ENCODE measurements around the gene C11orf68. TPM values are rescaled to one million over a fixed set of nuclear protein-coding genes. Genes with fewer than 3 reads are reported as not detected.

Gene C11orf68
- total and polyA plus RNA-seq, 5 donors from 2014 or later = 21.6 to 90.7 (median 83.3) TPM

- Histone ChIP-seq H3K9me3 (ENCODE audit: control insufficient read depth in 2 of 2, low read length in 2 of 2) (no peaks in the 10 kb centered on the region), H3K36me3 (ENCODE audit: control insufficient read depth, insufficient read depth, low read length) (no peaks in the 10 kb centered on the region), H3K27ac (ENCODE audit: insufficient read depth, low read length, poor library complexity, severe bottlenecking) (no peak overlapping the region), H3K4me3 (ENCODE audit: low read depth, low read length) (no peak overlapping the region), H3K4me1 (ENCODE audit: control insufficient read depth, insufficient read depth, low read length, poor library complexity, severe bottlenecking) (no peaks in the 10 kb centered on the region), H3K27me3 (ENCODE audit: control insufficient read depth, insufficient read depth, low read length) (peaks cover 4% of the 10 kb centered on the region)
- Mint-ChIP-seq H3K4me1 (no peaks in the 10 kb centered on the region), H3K36me3 (no peaks in the 10 kb centered on the region), H3K9me3 (no peaks in the 10 kb centered on the region), H3K4me3 (no peak overlapping the region), H3K27ac (peak overlapping the region in 1 of 3 donors; percentile 44), H3K27me3 (no peaks in the 10 kb centered on the region)
- no peak for ATAC-seq (ENCODE audit: low read depth in 2 of 2)
- DNase-seq = no peak
Measured at GRCh38 chr11:65941720-65942310, 23.0 kb upstream of the C11orf68 start.

DNA sequence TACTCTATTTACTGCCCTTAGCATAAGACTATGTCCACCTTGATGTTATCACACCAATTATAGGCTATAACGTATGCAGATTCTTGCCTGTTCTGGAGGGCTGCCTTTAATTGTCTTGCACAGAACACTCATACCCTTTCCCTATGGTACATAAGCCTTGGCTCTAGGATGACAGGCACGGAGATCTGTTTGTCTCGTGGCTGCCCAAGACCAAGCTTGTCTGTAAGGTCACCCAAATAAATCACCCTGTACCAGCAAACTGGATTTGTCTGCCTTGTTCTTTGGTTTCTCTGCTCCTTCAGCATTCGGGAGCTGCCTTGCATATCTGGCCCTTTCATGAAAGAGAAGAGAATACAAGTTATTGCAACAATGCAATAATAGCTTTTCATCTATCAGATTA is 18.9 kb upstream of the C11orf68 start:
- H3K4me3 Mint-ChIP-seq = no peak overlapping the region
- Histone ChIP-seq H3K4me3 (ENCODE audit: low read depth, low read length) (no peak overlapping the region), H3K36me3 (ENCODE audit: control insufficient read depth, insufficient read depth, low read length) (no peaks in the 10 kb centered on the region), H3K4me1 (ENCODE audit: control insufficient read depth, insufficient read depth, low read length, poor library complexity, severe bottlenecking) (no peaks in the 10 kb centered on the region), H3K27me3 (ENCODE audit: control insufficient read depth, insufficient read depth, low read length) (peaks cover 4% of the 10 kb centered on the region), H3K27ac (ENCODE audit: insufficient read depth, low read length, poor library complexity, severe bottlenecking) (no peak overlapping the region), H3K9me3 (ENCODE audit: control insufficient read depth in 2 of 2, low read length in 2 of 2) (no peaks in the 10 kb centered on the region)
- H3K27me3 Mint-ChIP-seq = peaks cover 4% of the 10 kb centered on the region
- ATAC-seq (ENCODE audit: low read depth in 2 of 2) = no peak
- H3K36me3 Mint-ChIP-seq = no peaks in the 10 kb centered on the region
- no peak overlapping the region for H3K27ac Mint-ChIP-seq
- H3K4me1 Mint-ChIP-seq = no peaks in the 10 kb centered on the region
- no peaks in the 10 kb centered on the region for H3K9me3 Mint-ChIP-seq
- DNase-seq = no peak

GRCh38 chr11:65934014-65934413 is 15.2 kb upstream of the C11orf68 start:
- Histone ChIP-seq H3K27me3 (ENCODE audit: control insufficient read depth, insufficient read depth, low read length) (peaks cover 4% of the 10 kb centered on the region), H3K27ac (ENCODE audit: insufficient read depth, low read length, poor library complexity, severe bottlenecking) (no peak overlapping the region), H3K4me3 (ENCODE audit: low read depth, low read length) (no peak overlapping the region), H3K9me3 (ENCODE audit: control insufficient read depth in 2 of 2, low read length in 2 of 2) (no peaks in the 10 kb centered on the region), H3K36me3 (ENCODE audit: control insufficient read depth, insufficient read depth, low read length) (no peaks in the 10 kb centered on the region), H3K4me1 (ENCODE audit: control insufficient read depth, insufficient read depth, low read length, poor library complexity, severe bottlenecking) (peaks cover under 1% of the 10 kb centered on the region)
- DNase-seq (no peak), ATAC-seq (ENCODE audit: low read depth in 2 of 2) (no peak)
- Mint-ChIP-seq H3K9me3 (no peaks in the 10 kb centered on the region), H3K36me3 (no peaks in the 10 kb centered on the region), H3K4me1 (peaks cover 0 to 8% (median 3%) of the 10 kb centered on the region in 4 donors), H3K4me3 (no peak overlapping the region), H3K27ac (no peak overlapping the region), H3K27me3 (peaks cover 4% of the 10 kb centered on the region)

DNA sequence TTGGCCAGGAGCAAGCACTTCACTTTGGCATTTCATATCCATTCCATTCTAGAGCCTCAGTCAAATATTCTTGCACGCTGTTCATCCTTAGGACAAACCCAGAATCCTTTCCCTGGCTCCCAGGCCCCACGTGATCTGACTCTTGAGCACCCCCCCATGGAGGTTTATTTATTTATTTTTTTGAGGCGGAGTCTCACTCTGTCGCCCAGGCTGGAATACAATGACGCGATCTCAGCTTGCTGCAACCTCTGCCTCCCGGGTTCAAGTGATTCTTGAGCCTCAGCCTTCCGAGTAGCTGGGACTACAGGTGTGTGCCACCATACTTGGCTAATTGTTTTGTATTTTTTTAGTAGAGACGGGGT is 13.7 kb upstream of the C11orf68 start:
- H3K36me3 Mint-ChIP-seq = peaks cover 3% of the 10 kb centered on the region
- no peaks in the 10 kb centered on the region for H3K9me3 ChIP-seq (ENCODE audit: control insufficient read depth in 2 of 2, low read length in 2 of 2)
- no peaks in the 10 kb centered on the region for H3K9me3 Mint-ChIP-seq
- peaks cover 16% of the 10 kb centered on the region for H3K4me1 ChIP-seq (ENCODE audit: control insufficient read depth, insufficient read depth, low read length, poor library complexity, severe bottlenecking)
- H3K27me3 Mint-ChIP-seq = peaks cover 4% of the 10 kb centered on the region
- ATAC-seq (ENCODE audit: low read depth in 2 of 2) = no peak
- H3K4me1 Mint-ChIP-seq = peaks cover 6 to 23% (median 16%) of the 10 kb centered on the region in 4 donors
- no peaks in the 10 kb centered on the region for H3K36me3 ChIP-seq (ENCODE audit: control insufficient read depth, insufficient read depth, low read length)
- peaks cover 2% of the 10 kb centered on the region for H3K27me3 ChIP-seq (ENCODE audit: control insufficient read depth, insufficient read depth, low read length)
- no peak overlapping the region for H3K27ac ChIP-seq (ENCODE audit: insufficient read depth, low read length, poor library complexity, severe bottlenecking)
- DNase-seq = no peak
- H3K4me3 ChIP-seq (ENCODE audit: low read depth, low read length) = no peak overlapping the region
- H3K4me3 Mint-ChIP-seq = no peak overlapping the region
- H3K27ac Mint-ChIP-seq = no peak overlapping the region

DNA sequence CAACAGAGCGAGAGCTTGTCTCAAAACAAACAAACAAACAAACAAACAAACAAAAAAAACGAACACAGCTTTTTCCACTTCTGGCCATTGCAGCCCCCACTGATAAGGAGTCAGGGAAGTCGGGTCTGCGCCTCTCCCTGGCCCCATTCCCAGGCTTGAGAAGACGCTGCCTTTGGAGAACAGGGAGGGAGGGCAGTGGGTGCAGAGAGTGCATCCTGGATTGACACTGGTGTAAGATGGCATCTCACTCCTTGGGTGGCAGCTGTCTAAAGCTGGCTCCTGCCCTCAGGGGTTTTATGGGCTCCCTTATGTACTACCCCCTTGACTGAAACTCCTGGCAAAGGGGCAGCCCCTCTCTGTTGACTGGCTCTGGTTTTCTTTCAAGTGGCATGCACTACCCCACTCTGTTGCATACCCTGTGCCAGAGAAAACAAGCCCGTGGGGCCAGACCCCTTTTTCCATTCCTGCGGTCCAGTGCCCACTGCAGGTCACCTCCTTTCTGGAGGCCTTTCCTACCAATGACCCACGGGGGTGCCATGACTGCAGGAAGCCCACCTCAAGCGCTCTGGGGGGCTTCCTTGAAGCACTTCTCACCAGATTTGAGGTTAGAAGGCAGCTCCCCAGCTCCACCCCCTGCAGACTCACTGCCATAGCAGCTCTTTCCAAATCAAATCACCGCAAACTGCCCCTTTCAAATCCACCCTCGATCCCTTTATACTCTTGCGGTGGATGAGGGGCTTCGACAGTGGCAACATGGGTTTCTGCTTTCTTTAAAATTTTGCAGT is 13.1 kb upstream of the C11orf68 start:
- no peak for DNase-seq
- Mint-ChIP-seq H3K36me3 (peaks cover 3% of the 10 kb centered on the region), H3K9me3 (no peaks in the 10 kb centered on the region), H3K27me3 (peaks cover 4% of the 10 kb centered on the region), H3K27ac (no peak overlapping the region), H3K4me1 (peaks cover 6 to 28% (median 20%) of the 10 kb centered on the region in 4 donors), H3K4me3 (no peak overlapping the region)
- no peak for ATAC-seq (ENCODE audit: low read depth in 2 of 2)
- no peaks in the 10 kb centered on the region for H3K36me3 ChIP-seq (ENCODE audit: control insufficient read depth, insufficient read depth, low read length)
- no peaks in the 10 kb centered on the region for H3K9me3 ChIP-seq (ENCODE audit: control insufficient read depth in 2 of 2, low read length in 2 of 2)
- H3K4me1 ChIP-seq (ENCODE audit: control insufficient read depth, insufficient read depth, low read length, poor library complexity, severe bottlenecking) = peaks cover 21% of the 10 kb centered on the region
- H3K27ac ChIP-seq (ENCODE audit: insufficient read depth, low read length, poor library complexity, severe bottlenecking) = no peak overlapping the region
- no peaks in the 10 kb centered on the region for H3K27me3 ChIP-seq (ENCODE audit: control insufficient read depth, insufficient read depth, low read length)
- H3K4me3 ChIP-seq (ENCODE audit: low read depth, low read length) = no peak overlapping the region

GRCh38 chr11:65928667-65929066 is 9.8 kb upstream of the C11orf68 start:
- Mint-ChIP-seq H3K4me1 (peaks cover 6 to 34% (median 25%) of the 10 kb centered on the region in 4 donors), H3K27ac (peak overlapping the region; percentile 84 to 99 (median 93)), H3K36me3 (peaks cover 3% of the 10 kb centered on the region), H3K27me3 (no peaks in the 10 kb centered on the region), H3K9me3 (no peaks in the 10 kb centered on the region), H3K4me3 (peak overlapping the region; percentile 80 to 85 (median 81))
- Histone ChIP-seq H3K27ac (ENCODE audit: insufficient read depth, low read length, poor library complexity, severe bottlenecking) (peak overlapping the region; percentile 83), H3K9me3 (ENCODE audit: control insufficient read depth in 2 of 2, low read length in 2 of 2) (no peaks in the 10 kb centered on the region), H3K36me3 (ENCODE audit: control insufficient read depth, insufficient read depth, low read length) (no peaks in the 10 kb centered on the region), H3K27me3 (ENCODE audit: control insufficient read depth, insufficient read depth, low read length) (no peaks in the 10 kb centered on the region), H3K4me3 (ENCODE audit: low read depth, low read length) (peak overlapping the region; percentile 64), H3K4me1 (ENCODE audit: control insufficient read depth, insufficient read depth, low read length, poor library complexity, severe bottlenecking) (peaks cover 23% of the 10 kb centered on the region)
- DNase-seq = peak in 1 of 3 donors; percentile 20
- ATAC-seq (ENCODE audit: low read depth in 2 of 2) = no peak

DNA sequence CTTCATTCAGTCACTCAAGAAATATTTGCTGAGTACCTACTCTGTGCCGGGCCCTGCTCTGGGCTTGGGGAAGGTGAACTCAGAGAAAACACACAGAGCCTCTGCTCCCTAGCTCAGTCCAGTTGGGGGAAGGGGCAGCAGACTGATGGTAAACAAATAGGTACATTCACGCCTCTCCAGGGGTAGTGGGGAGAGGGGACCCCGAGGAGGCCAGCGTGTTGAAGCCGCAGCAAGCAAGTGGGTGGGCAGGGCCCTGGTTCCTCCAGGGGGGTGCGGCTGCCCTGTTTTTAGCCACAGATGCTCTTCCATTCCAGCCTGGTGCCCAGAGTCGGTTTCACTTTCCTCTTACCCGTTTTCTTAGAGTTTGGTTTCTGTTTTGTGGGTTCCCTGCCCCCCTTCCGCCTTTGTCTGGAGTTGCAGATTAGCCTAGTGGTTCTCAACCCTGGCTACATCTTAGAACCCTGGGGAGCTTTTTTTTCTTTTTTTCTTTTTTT is 9.1 kb upstream of the C11orf68 start:
- peaks cover 23% of the 10 kb centered on the region for H3K4me1 ChIP-seq (ENCODE audit: control insufficient read depth, insufficient read depth, low read length, poor library complexity, severe bottlenecking)
- Mint-ChIP-seq H3K27me3 (no peaks in the 10 kb centered on the region), H3K4me3 (peak overlapping the region; percentile 55 to 85 (median 81)), H3K9me3 (no peaks in the 10 kb centered on the region), H3K27ac (peak overlapping the region; percentile 93 to 99 (median 97)), H3K36me3 (peaks cover 9% of the 10 kb centered on the region), H3K4me1 (peaks cover 6 to 38% (median 26%) of the 10 kb centered on the region in 4 donors)
- peak overlapping the region; percentile 64 for H3K4me3 ChIP-seq (ENCODE audit: low read depth, low read length)
- peak; percentile 90 to 94 for ATAC-seq (ENCODE audit: low read depth in 2 of 2)
- H3K9me3 ChIP-seq (ENCODE audit: control insufficient read depth in 2 of 2, low read length in 2 of 2) = no peaks in the 10 kb centered on the region
- peaks cover 2% of the 10 kb centered on the region for H3K36me3 ChIP-seq (ENCODE audit: control insufficient read depth, insufficient read depth, low read length)
- no peaks in the 10 kb centered on the region for H3K27me3 ChIP-seq (ENCODE audit: control insufficient read depth, insufficient read depth, low read length)
- DNase-seq = peak; percentile 62 to 95 (median 79)
- peak overlapping the region; percentile 83 for H3K27ac ChIP-seq (ENCODE audit: insufficient read depth, low read length, poor library complexity, severe bottlenecking)

Data from CD4-positive, CD25-positive, alpha-beta regulatory T cell (primary cell).